DOHH2 (cell line): ENCODE measurements around the gene NMRK1.

ENCODE experiments used
- H3F3A ChIP-seq: fragments of 200-600 bp; sonication (generic), shearing (Covaris generic); 2 replicates; pipeline ENCODE4 v1.6.0; 2016; ENCODE audit warnings: antibody characterized with exemption, mild to moderate bottlenecking; ENCODE audit not compliant: control insufficient read depth, insufficient read depth
- H3K27ac ChIP-seq: fragments of 200-600 bp; sonication (generic); 2 replicates; pipeline ENCODE4 v1.5.1; 2014; ENCODE audit warnings: low read depth, mild to moderate bottlenecking, low read length, moderate library complexity
- H3K27me3 ChIP-seq: fragments of 200-600 bp; sonication (generic); 2 replicates; pipeline ENCODE4 v1.6.1; 2014; ENCODE audit warnings: mild to moderate bottlenecking, low read length, mixed read lengths; ENCODE audit not compliant: control insufficient read depth
- H3K36me3 ChIP-seq: fragments of 200-600 bp; sonication (generic); 2 replicates; pipeline ENCODE4 v1.6.1; 2014; ENCODE audit warnings: mild to moderate bottlenecking, low read length, moderate library complexity, mixed read lengths; ENCODE audit not compliant: control insufficient read depth
- H3K4me1 ChIP-seq: fragments of 200-600 bp; sonication (generic); 2 replicates; pipeline ENCODE4 v1.6.1; 2014; ENCODE audit warnings: mild to moderate bottlenecking, low read length, mixed read lengths; ENCODE audit not compliant: control insufficient read depth
- H3K4me2 ChIP-seq: fragments of 200-600 bp; sonication (generic); 2 replicates; pipeline ENCODE4 v1.6.0; 2014; ENCODE audit warnings: mild to moderate bottlenecking, low read length, moderate library complexity
- H3K4me3 ChIP-seq: fragments of 200-600 bp; sonication (generic); 2 replicates; pipeline ENCODE4 v1.5.1; 2014; ENCODE audit warnings: mild to moderate bottlenecking, low read length, mixed read lengths
- H3K79me2 ChIP-seq: fragments of 200-600 bp; sonication (generic); 2 replicates; pipeline ENCODE4 v1.6.1; 2014; ENCODE audit warnings: mild to moderate bottlenecking, low read length, mixed read lengths; ENCODE audit not compliant: control insufficient read depth
- H3K9me2 ChIP-seq: fragments of 200-600 bp; sonication (generic); replicated peaks from 2 replicates; pipeline ENCODE4 v1.6.1; 2014; ENCODE audit warnings: mild to moderate bottlenecking, low read length, mixed read lengths; ENCODE audit not compliant: control insufficient read depth
- H3K9me3 ChIP-seq: fragments of 200-600 bp; sonication (generic); 2 replicates; pipeline ENCODE4 v1.6.1; 2014; ENCODE audit warnings: antibody characterized with exemption, low read length, mixed read lengths; ENCODE audit not compliant: control insufficient read depth, insufficient read depth
- H4K20me1 ChIP-seq: fragments of 200-600 bp; sonication (generic); 2 replicates; pipeline ENCODE4 v1.6.0; 2014; ENCODE audit warnings: low read depth, mild to moderate bottlenecking, antibody characterized with exemption, low read length, moderate library complexity; ENCODE audit not compliant: control insufficient read depth, insufficient read depth
- CTCF ChIP-seq: fragments of 200-600 bp; sonication (generic); IDR thresholded peaks from one replicate; pipeline ENCODE4 v1.5.1; 2014; ENCODE audit warnings: antibody characterized with exemption, mild to moderate bottlenecking, low read depth, low read length; ENCODE audit not compliant: poor library complexity, severe bottlenecking
- EZH2phosphoT487 ChIP-seq: fragments of 200-600 bp; sonication (generic); IDR thresholded peaks from 2 replicates; pipeline ENCODE4 v1.6.1; 2017; ENCODE audit warnings: borderline replicate concordance, mild to moderate bottlenecking, antibody characterized with exemption, low read length, moderate library complexity, mixed read lengths

The NMRK1 gene

DNA sequence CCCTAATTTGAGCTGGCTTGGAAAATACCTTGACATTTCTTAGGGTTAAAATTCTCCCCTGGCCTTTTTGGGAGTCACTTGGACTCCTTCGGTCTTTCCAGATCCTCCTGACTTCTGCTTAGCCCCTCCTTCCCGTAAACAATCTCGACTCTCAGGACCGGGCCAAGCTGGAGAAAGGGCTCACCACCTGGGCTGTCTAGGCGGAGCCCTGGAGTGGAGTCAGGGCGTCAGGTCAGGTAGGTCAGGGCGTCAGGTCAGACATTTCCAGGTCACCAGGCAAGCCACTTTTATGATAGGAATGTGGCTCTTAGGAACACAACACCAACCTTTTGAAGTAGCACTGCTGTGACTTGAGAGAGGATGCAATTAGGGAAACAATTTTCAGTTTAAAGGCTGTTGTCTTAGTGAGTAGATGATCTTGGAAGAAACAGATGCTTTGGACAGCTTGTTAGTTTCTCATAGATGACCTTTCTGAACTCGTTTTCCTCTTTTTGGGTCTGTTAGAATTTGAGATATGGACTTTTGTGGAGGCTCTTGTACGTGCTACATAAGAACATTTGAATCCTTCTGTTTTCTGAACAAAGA, 13.1 kb upstream of the NMRK1 start:
- no peak overlapping the region for H3K4me3 ChIP-seq
- H3K36me3 ChIP-seq = no peaks in the 10 kb centered on the region
- H3K9me2 ChIP-seq = no peaks in the 10 kb centered on the region
- H3K9me3 ChIP-seq = no peaks in the 10 kb centered on the region
- no peaks in the 10 kb centered on the region for H3K27me3 ChIP-seq
- TF ChIP-seq CTCF (no peak), EZH2phosphoT487 (no peak)
- H4K20me1 ChIP-seq = no peaks in the 10 kb centered on the region; the same call in 1 of the 2 replicates
- no peaks in the 10 kb centered on the region for H3K4me1 ChIP-seq
- H3K4me2 ChIP-seq = no peak overlapping the region
- H3K79me2 ChIP-seq = peaks cover 74% of the 10 kb centered on the region
- H3F3A ChIP-seq = no peaks in the 10 kb centered on the region
- no peak overlapping the region for H3K27ac ChIP-seq

DNA sequence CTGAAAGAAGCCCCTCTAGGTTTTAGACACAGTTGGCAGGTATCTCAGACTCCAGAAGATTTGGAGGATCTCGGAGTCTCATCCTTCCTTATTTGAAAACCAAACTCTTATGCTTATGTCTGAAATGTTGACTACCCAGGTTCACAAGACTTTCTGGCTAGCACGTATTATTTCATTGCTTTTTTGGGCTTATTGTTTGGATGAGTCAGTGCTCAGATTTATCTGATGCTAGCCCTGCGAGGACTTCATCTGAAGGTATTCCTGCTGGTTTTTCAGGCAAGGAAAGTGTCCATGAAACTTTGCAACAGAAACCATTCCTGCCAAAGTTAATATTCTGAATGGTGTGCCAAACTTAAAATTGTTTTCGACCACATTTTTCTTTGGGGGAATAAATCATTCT, 8.8 kb upstream of the NMRK1 start:
- Histone ChIP-seq H3K27me3 (no peaks in the 10 kb centered on the region), H3K9me3 (no peaks in the 10 kb centered on the region), H3K4me3 (no peak overlapping the region), H3K4me2 (no peak overlapping the region), H3K79me2 (peaks cover 79% of the 10 kb centered on the region), H3K4me1 (no peaks in the 10 kb centered on the region), H3K36me3 (no peaks in the 10 kb centered on the region), H4K20me1 (no peaks in the 10 kb centered on the region; the same call in 1 of the 2 replicates), H3K9me2 (no peaks in the 10 kb centered on the region), H3F3A (no peaks in the 10 kb centered on the region), H3K27ac (no peak overlapping the region)
- TF ChIP-seq CTCF = no peak
- TF ChIP-seq EZH2phosphoT487 = no peak

DNA sequence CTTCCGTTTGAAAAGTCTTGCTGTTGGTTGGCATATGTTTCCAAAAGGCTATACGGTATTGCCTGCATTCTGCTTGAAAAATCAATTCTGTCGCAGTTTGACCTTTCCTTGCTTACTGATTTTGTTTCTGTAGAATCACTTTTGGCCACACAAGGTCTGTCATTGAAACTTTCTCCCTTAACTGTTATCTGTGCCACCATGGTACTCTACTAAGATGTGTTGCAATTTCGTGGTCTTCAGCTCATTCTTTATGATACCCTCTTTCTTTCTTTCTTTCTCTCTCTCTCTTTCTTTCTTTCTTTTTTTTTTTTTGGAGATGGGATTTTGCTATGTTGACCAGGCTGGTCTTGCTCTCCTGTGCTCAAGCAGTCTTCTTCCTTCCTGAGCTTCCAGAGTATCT, 4.8 kb upstream of the NMRK1 start:
- Histone ChIP-seq H3K36me3 (peaks cover 2% of the 10 kb centered on the region; the same call in 1 of the 2 replicates), H3K79me2 (peaks cover 84% of the 10 kb centered on the region), H3F3A (no peaks in the 10 kb centered on the region), H3K27ac (no peak overlapping the region), H3K4me2 (no peak overlapping the region), H3K4me3 (no peak overlapping the region), H3K27me3 (no peaks in the 10 kb centered on the region), H4K20me1 (peaks cover 12% of the 10 kb centered on the region), H3K9me2 (no peaks in the 10 kb centered on the region), H3K4me1 (peaks cover 21% of the 10 kb centered on the region), H3K9me3 (no peaks in the 10 kb centered on the region)
- TF ChIP-seq CTCF (no peak), EZH2phosphoT487 (no peak)
